DOHH2 (cell line): Measurements from ENCODE around the gene FAM20C.
"Not testable (repeated sequence)": the region's sequence is repeated elsewhere in the genome, so short reads cannot be mapped to it uniquely, and the experiment has no call there.

Experiments
- H3F3A ChIP-seq: fragments of 200-600 bp; sonication (generic), shearing (Covaris generic); 2 replicates; pipeline ENCODE4 v1.6.0; 2016; ENCODE audit warnings: antibody characterized with exemption, mild to moderate bottlenecking; ENCODE audit not compliant: control insufficient read depth, insufficient read depth
- H3K27ac ChIP-seq: fragments of 200-600 bp; sonication (generic); 2 replicates; pipeline ENCODE4 v1.5.1; 2014; ENCODE audit warnings: low read depth, mild to moderate bottlenecking, low read length, moderate library complexity
- H3K27me3 ChIP-seq: fragments of 200-600 bp; sonication (generic); 2 replicates; pipeline ENCODE4 v1.6.1; 2014; ENCODE audit warnings: mild to moderate bottlenecking, low read length, mixed read lengths; ENCODE audit not compliant: control insufficient read depth
- H3K36me3 ChIP-seq: fragments of 200-600 bp; sonication (generic); 2 replicates; pipeline ENCODE4 v1.6.1; 2014; ENCODE audit warnings: mild to moderate bottlenecking, low read length, moderate library complexity, mixed read lengths; ENCODE audit not compliant: control insufficient read depth
- H3K4me1 ChIP-seq: fragments of 200-600 bp; sonication (generic); 2 replicates; pipeline ENCODE4 v1.6.1; 2014; ENCODE audit warnings: mild to moderate bottlenecking, low read length, mixed read lengths; ENCODE audit not compliant: control insufficient read depth
- H3K4me2 ChIP-seq: fragments of 200-600 bp; sonication (generic); 2 replicates; pipeline ENCODE4 v1.6.0; 2014; ENCODE audit warnings: mild to moderate bottlenecking, low read length, moderate library complexity
- H3K4me3 ChIP-seq: fragments of 200-600 bp; sonication (generic); 2 replicates; pipeline ENCODE4 v1.5.1; 2014; ENCODE audit warnings: mild to moderate bottlenecking, low read length, mixed read lengths
- H3K79me2 ChIP-seq: fragments of 200-600 bp; sonication (generic); 2 replicates; pipeline ENCODE4 v1.6.1; 2014; ENCODE audit warnings: mild to moderate bottlenecking, low read length, mixed read lengths; ENCODE audit not compliant: control insufficient read depth
- H3K9me2 ChIP-seq: fragments of 200-600 bp; sonication (generic); replicated peaks from 2 replicates; pipeline ENCODE4 v1.6.1; 2014; ENCODE audit warnings: mild to moderate bottlenecking, low read length, mixed read lengths; ENCODE audit not compliant: control insufficient read depth
- H3K9me3 ChIP-seq: fragments of 200-600 bp; sonication (generic); 2 replicates; pipeline ENCODE4 v1.6.1; 2014; ENCODE audit warnings: antibody characterized with exemption, low read length, mixed read lengths; ENCODE audit not compliant: control insufficient read depth, insufficient read depth
- H4K20me1 ChIP-seq: fragments of 200-600 bp; sonication (generic); 2 replicates; pipeline ENCODE4 v1.6.0; 2014; ENCODE audit warnings: low read depth, mild to moderate bottlenecking, antibody characterized with exemption, low read length, moderate library complexity; ENCODE audit not compliant: control insufficient read depth, insufficient read depth
- EZH2phosphoT487 ChIP-seq: fragments of 200-600 bp; sonication (generic); IDR thresholded peaks from 2 replicates; pipeline ENCODE4 v1.6.1; 2017; ENCODE audit warnings: borderline replicate concordance, mild to moderate bottlenecking, antibody characterized with exemption, low read length, moderate library complexity, mixed read lengths
- TF ChIP-seq, protein P1 (sequence below): fragments of 200-600 bp; sonication (generic); IDR thresholded peaks from one replicate; pipeline ENCODE4 v1.5.1; 2014; ENCODE audit warnings: antibody characterized with exemption, mild to moderate bottlenecking, low read depth, low read length; ENCODE audit not compliant: poor library complexity, severe bottlenecking

The FAM20C gene

DNA sequence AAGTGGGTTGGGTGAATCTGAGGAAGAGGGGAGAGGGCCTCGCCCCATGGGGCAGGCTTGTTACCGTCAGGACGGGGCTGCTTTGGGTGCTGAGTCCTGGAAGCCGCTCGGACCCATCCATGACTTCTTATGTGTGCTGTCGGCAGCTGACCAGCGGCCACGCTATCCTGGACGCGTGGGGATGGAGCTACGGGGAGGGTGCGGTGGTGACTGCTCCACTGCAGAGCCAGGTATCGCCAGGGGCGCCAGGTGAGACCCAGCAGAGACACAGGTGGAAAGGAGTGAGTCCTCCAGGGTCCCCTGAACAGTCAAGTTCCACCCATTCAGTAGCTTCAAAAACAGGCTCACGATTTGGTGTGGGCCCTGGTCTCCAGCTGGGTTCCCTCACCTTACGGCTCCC is 10.6 kb upstream of the FAM20C start:
- Histone ChIP-seq H3K4me2 (no peak overlapping the region), H3K79me2 (no peaks in the 10 kb centered on the region), H3F3A (no peaks in the 10 kb centered on the region), H3K36me3 (no peaks in the 10 kb centered on the region), H3K9me3 (no peaks in the 10 kb centered on the region), H3K9me2 (no peaks in the 10 kb centered on the region), H3K27ac (no peak overlapping the region), H3K4me3 (no peak overlapping the region), H3K27me3 (no peaks in the 10 kb centered on the region), H4K20me1 (no peaks in the 10 kb centered on the region), H3K4me1 (no peaks in the 10 kb centered on the region)
- TF ChIP-seq, protein P1, sequence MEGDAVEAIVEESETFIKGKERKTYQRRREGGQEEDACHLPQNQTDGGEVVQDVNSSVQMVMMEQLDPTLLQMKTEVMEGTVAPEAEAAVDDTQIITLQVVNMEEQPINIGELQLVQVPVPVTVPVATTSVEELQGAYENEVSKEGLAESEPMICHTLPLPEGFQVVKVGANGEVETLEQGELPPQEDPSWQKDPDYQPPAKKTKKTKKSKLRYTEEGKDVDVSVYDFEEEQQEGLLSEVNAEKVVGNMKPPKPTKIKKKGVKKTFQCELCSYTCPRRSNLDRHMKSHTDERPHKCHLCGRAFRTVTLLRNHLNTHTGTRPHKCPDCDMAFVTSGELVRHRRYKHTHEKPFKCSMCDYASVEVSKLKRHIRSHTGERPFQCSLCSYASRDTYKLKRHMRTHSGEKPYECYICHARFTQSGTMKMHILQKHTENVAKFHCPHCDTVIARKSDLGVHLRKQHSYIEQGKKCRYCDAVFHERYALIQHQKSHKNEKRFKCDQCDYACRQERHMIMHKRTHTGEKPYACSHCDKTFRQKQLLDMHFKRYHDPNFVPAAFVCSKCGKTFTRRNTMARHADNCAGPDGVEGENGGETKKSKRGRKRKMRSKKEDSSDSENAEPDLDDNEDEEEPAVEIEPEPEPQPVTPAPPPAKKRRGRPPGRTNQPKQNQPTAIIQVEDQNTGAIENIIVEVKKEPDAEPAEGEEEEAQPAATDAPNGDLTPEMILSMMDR, result no peak
- TF ChIP-seq EZH2phosphoT487, result no peak

DNA sequence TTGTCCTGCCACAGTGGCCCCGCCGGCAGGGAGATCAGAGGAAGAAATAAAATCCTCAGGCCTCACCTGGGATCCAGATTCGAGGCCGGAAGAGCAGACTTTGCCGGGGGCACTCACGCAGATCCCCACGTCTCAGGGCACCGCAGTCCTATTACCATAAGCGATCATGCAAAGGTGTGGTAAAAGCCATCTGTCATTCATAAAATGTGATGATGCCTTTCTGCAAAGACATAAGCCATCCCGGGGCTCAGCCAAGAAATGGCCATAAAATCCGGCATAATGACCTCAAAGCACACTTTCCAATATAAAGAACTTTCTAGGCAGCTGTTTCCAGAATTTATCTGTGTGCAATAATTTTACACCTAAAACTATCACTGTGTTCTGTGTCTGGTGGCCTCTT is 9.9 kb upstream of the FAM20C start:
- H3K79me2 ChIP-seq, H3K27ac ChIP-seq, H3K9me2 ChIP-seq, H3K9me3 ChIP-seq, H3K4me1 ChIP-seq, H3K4me3 ChIP-seq, H3F3A ChIP-seq, H3K27me3 ChIP-seq, H3K36me3 ChIP-seq, H4K20me1 ChIP-seq, H3K4me2 ChIP-seq: not testable (repeated sequence)

GRCh38 chr7:183496-184292 is 8.7 kb upstream of the FAM20C start:
- Histone ChIP-seq H3F3A (no peaks in the 10 kb centered on the region), H3K27me3 (no peaks in the 10 kb centered on the region), H3K4me2 (no peak overlapping the region)

More at GRCh38 chr7:183496-184292, 8.7 kb upstream of the FAM20C start:
- Histone ChIP-seq H3K27ac (no peak overlapping the region), H3K79me2 (no peaks in the 10 kb centered on the region), H3K36me3 (no peaks in the 10 kb centered on the region), H3K9me2 (no peaks in the 10 kb centered on the region), H3K9me3 (no peaks in the 10 kb centered on the region), H3K4me1 (no peaks in the 10 kb centered on the region), H4K20me1 (no peaks in the 10 kb centered on the region), H3K4me3 (no peak overlapping the region)
- no peak for TF ChIP-seq EZH2phosphoT487
- TF ChIP-seq, protein P1, result no peak
